H9 (cell line): ENCODE data around the gene MRPL28. TPM values are rescaled to one million over a fixed set of nuclear protein-coding genes. Genes with fewer than 3 reads are reported as not detected.

Experiments
- DNase-seq: peaks from one replicate; pipeline ENCODE4 v3.0.0-alpha.2; 2017
- H2AFZ ChIP-seq: one replicate; pipeline ENCODE4 v1.6.1; 2013; ENCODE audit warnings: mild to moderate bottlenecking, low read length, control low read depth, moderate library complexity
- H2AK5ac ChIP-seq: 2 replicates; pipeline ENCODE4 v1.6.1; 2013; ENCODE audit warnings: low read length, control low read depth, mixed read lengths; ENCODE audit not compliant: insufficient read length
- H2BK120ac ChIP-seq: one replicate; pipeline ENCODE4 v1.6.1; 2013; ENCODE audit warnings: low read depth, mild to moderate bottlenecking, low read length, control low read depth, inconsistent platforms; ENCODE audit not compliant: poor library complexity, severe bottlenecking
- H2BK12ac ChIP-seq: 2 replicates; pipeline ENCODE4 v1.6.1; 2013; ENCODE audit warnings: low read length, control low read depth, mixed read lengths, low read depth; ENCODE audit not compliant: insufficient read length
- H2BK15ac ChIP-seq: 2 replicates; pipeline ENCODE4 v1.6.1; 2013; ENCODE audit warnings: low read depth, low read length, control low read depth
- H2BK20ac ChIP-seq: one replicate; pipeline ENCODE4 v1.6.1; 2013; ENCODE audit warnings: low read depth, mild to moderate bottlenecking, low read length, control low read depth, inconsistent platforms; ENCODE audit not compliant: poor library complexity, severe bottlenecking
- H2BK5ac ChIP-seq: 2 replicates; pipeline ENCODE4 v1.6.1; 2013; ENCODE audit warnings: low read length, control low read depth, mixed read lengths; ENCODE audit not compliant: insufficient read length
- H3K14ac ChIP-seq: 2 replicates; pipeline ENCODE4 v1.6.1; 2013; ENCODE audit warnings: low read length, control low read depth; ENCODE audit not compliant: insufficient read depth
- H3K18ac ChIP-seq: 2 replicates; pipeline ENCODE4 v1.6.1; 2013; ENCODE audit warnings: low read depth, mild to moderate bottlenecking, mixed read lengths, low read length, control low read depth; ENCODE audit not compliant: insufficient read length
- H3K23ac ChIP-seq: 2 replicates; pipeline ENCODE4 v1.6.1; 2013; ENCODE audit warnings: low read length, control low read depth, mixed read lengths, low read depth; ENCODE audit not compliant: insufficient read length
- H3K23me2 ChIP-seq: 2 replicates; pipeline ENCODE4 v1.6.1; 2013; ENCODE audit warnings: low read depth, mild to moderate bottlenecking, mixed read lengths, low read length, control low read depth; ENCODE audit not compliant: insufficient read length, poor library complexity, severe bottlenecking
- H3K27ac ChIP-seq: 2 replicates; pipeline ENCODE4 v1.5.1; 2013; ENCODE audit warnings: low read length, control low read depth, mixed read lengths, low read depth; ENCODE audit not compliant: insufficient read length
- H3K27me3 ChIP-seq: 2 replicates; pipeline ENCODE4 v1.6.1; 2013; ENCODE audit warnings: low read length, control low read depth, inconsistent platforms; ENCODE audit not compliant: insufficient read depth
- H3K4ac ChIP-seq: 2 replicates; pipeline ENCODE4 v1.6.1; 2013; ENCODE audit warnings: low read depth, mild to moderate bottlenecking, control low read depth, inconsistent platforms, low read length, moderate library complexity
- H3K4me1 ChIP-seq: 2 replicates; pipeline ENCODE4 v1.6.1; 2013; ENCODE audit warnings: low read length, control low read depth, inconsistent platforms; ENCODE audit not compliant: insufficient read depth
- H3K4me2 ChIP-seq: 2 replicates; pipeline ENCODE4 v1.6.1; 2013; ENCODE audit warnings: low read length, control low read depth, mixed read lengths; ENCODE audit not compliant: insufficient read length, insufficient read depth
- H3K56ac ChIP-seq: 2 replicates; pipeline ENCODE4 v1.6.1; 2013; ENCODE audit warnings: low read depth, mild to moderate bottlenecking, mixed read lengths, low read length, control low read depth; ENCODE audit not compliant: insufficient read length
- H3K79me1 ChIP-seq: 2 replicates; pipeline ENCODE4 v1.6.1; 2013; ENCODE audit warnings: low read depth, mild to moderate bottlenecking, moderate library complexity, low read length, control low read depth, inconsistent platforms; ENCODE audit not compliant: insufficient read depth, poor library complexity, severe bottlenecking
- H3K79me2 ChIP-seq: 2 replicates; pipeline ENCODE4 v1.6.1; 2013; ENCODE audit warnings: low read length, control low read depth, inconsistent platforms; ENCODE audit not compliant: insufficient read depth
- H3K9ac ChIP-seq: 2 replicates; pipeline ENCODE4 v1.6.1; 2013; ENCODE audit warnings: low read length, control low read depth, mixed read lengths; ENCODE audit not compliant: insufficient read length; ENCODE audit errors: extremely low read depth
- H3K9me3 ChIP-seq: one replicate; pipeline ENCODE4 v1.6.1; 2013; ENCODE audit warnings: low read depth, low read length, inconsistent platforms; ENCODE audit not compliant: control insufficient read depth
- H3T11ph ChIP-seq: one replicate; pipeline ENCODE4 v1.6.1; 2013; ENCODE audit warnings: mild to moderate bottlenecking, low read length, control low read depth, inconsistent platforms
- H4K20me1 ChIP-seq: one replicate; pipeline ENCODE4 v1.6.1; 2013; ENCODE audit not compliant: control insufficient read depth, insufficient read length, insufficient read depth
- H4K5ac ChIP-seq: 2 replicates; pipeline ENCODE4 v1.6.1; 2013; ENCODE audit warnings: low read depth, mild to moderate bottlenecking, mixed read lengths, low read length, control low read depth; ENCODE audit not compliant: insufficient read length
- H4K8ac ChIP-seq: replicated peaks from 2 replicates; pipeline ENCODE4 v1.6.1; 2013; ENCODE audit warnings: low read length, control low read depth, mixed read lengths, low read depth; ENCODE audit not compliant: insufficient read length
- H4K91ac ChIP-seq: 2 replicates; pipeline ENCODE4 v1.6.1; 2013; ENCODE audit warnings: low read depth, mild to moderate bottlenecking, moderate library complexity, mixed read lengths, low read length, control low read depth; ENCODE audit not compliant: insufficient read length
- H3K27ac Mint-ChIP-seq, 3 experiments: 2 replicates in 2 of 3; 3 replicates in 1 of 3; pipeline ENCODE4 v1.8.0; 2020 to 2021; ENCODE audit warnings: mixed read lengths in 3 of 3, mild to moderate bottlenecking in 1 of 3, moderate library complexity in 1 of 3
- H3K27me3 Mint-ChIP-seq: 2 replicates; pipeline ENCODE4 v1.8.0; 2021; ENCODE audit warnings: low read depth, mild to moderate bottlenecking, moderate library complexity, mixed read lengths
- H3K36me3 Mint-ChIP-seq, 3 experiments: 2 replicates in 2 of 3; 3 replicates in 1 of 3; pipeline ENCODE4 v1.8.0; 2020 to 2021; ENCODE audit warnings: low read depth in 3 of 3, mixed read lengths in 3 of 3; ENCODE audit not compliant: insufficient read depth in 1 of 3
- H3K4me1 Mint-ChIP-seq, 2 experiments: 2 replicates each; pipeline ENCODE4 v1.8.0; 2020; ENCODE audit warnings: mixed read lengths in 2 of 2
- H3K4me3 Mint-ChIP-seq, 2 experiments: 2 replicates in 1 of 2; 3 replicates in 1 of 2; pipeline ENCODE4 v1.8.0; 2020 to 2021; ENCODE audit warnings: mild to moderate bottlenecking in 2 of 2, mixed read lengths in 2 of 2, moderate library complexity in 1 of 2
- H3K9me3 Mint-ChIP-seq, 2 experiments: 2 replicates in 1 of 2; 3 replicates in 1 of 2; pipeline ENCODE4 v1.8.0; 2020; ENCODE audit warnings: mild to moderate bottlenecking in 2 of 2, mixed read lengths in 2 of 2, moderate library complexity in 1 of 2
- CTCF ChIP-seq: fragments of 200-600 bp; sonication (generic); conservative IDR thresholded peaks from 3 replicates; pipeline ENCODE4 v1.8.0; 2021; ENCODE audit warnings: antibody characterized with exemption, mild to moderate bottlenecking
- WGBS: extraction: QIAGEN DNeasy Blood & Tissue Kit; methylation state at CpG from one replicate; pipeline ENCODE4 v1.1.7; 2013; ENCODE audit warnings: missing lambda C conversion rate, low lambda C conversion rate, mixed read lengths; ENCODE audit not compliant: insufficient read length; ENCODE audit errors: extremely low coverage; 5-methylcytosine and 5-hydroxymethylcytosine counted together
- total RNA-seq: library from RNA; stranded (reverse); gene quantifications from 2 replicates; pipeline ENCODE4 v1.2.1, GENCODE V29; 2021

The MRPL28 gene
- total RNA-seq, 1 experiment from 2014 or later: 154 TPM

- no peaks in the 10 kb centered on the region for H3K27me3 Mint-ChIP-seq
- H3K4me2 ChIP-seq: no peak overlapping the region
- no peaks in the 10 kb centered on the region for H3K9me3 ChIP-seq
- H2BK20ac ChIP-seq: no peak overlapping the region
- no peak overlapping the region for H3K27ac ChIP-seq
- no peak overlapping the region for H4K91ac ChIP-seq
- H4K8ac ChIP-seq: no peak overlapping the region
- H2BK15ac ChIP-seq: no peak overlapping the region
- H3K4me3 Mint-ChIP-seq: no peak overlapping the region
- H3K18ac ChIP-seq: no peak overlapping the region
- no peaks in the 10 kb centered on the region; the same call in 1 of the 2 replicates for H3K79me2 ChIP-seq
- no peak overlapping the region for H3K23ac ChIP-seq
- no peak overlapping the region for H3K27ac Mint-ChIP-seq
- H2BK120ac ChIP-seq: no peak overlapping the region
- no peak overlapping the region for H2BK12ac ChIP-seq
- H3K36me3 Mint-ChIP-seq: peaks cover 5 to 44% (median 17%) of the 10 kb centered on the region in 3 experiments
- no peak overlapping the region for H3T11ph ChIP-seq
- H4K5ac ChIP-seq: no peak overlapping the region
- H3K4ac ChIP-seq: no peak overlapping the region
- no peak overlapping the region for H2AFZ ChIP-seq
- DNase-seq: no peak
- no peak overlapping the region for H2BK5ac ChIP-seq
- no peak for TF ChIP-seq CTCF
- no peaks in the 10 kb centered on the region for H4K20me1 ChIP-seq
- no peak overlapping the region for H3K14ac ChIP-seq
- H3K9ac ChIP-seq: no peak overlapping the region
- peaks cover 7 to 21% of the 10 kb centered on the region in 2 experiments for H3K4me1 Mint-ChIP-seq
- H3K23me2 ChIP-seq: peaks cover 6% of the 10 kb centered on the region
- no peaks in the 10 kb centered on the region for H3K9me3 Mint-ChIP-seq
- no peaks in the 10 kb centered on the region for H3K27me3 ChIP-seq
- no CpG with 5 or more reads among the region's 26 CpGs for WGBS
- no peak overlapping the region for H3K56ac ChIP-seq
- no peaks in the 10 kb centered on the region for H3K79me1 ChIP-seq
- H3K4me1 ChIP-seq: no peaks in the 10 kb centered on the region
- no peak overlapping the region for H2AK5ac ChIP-seq
Measured at GRCh38 chr16:376817-377418, 6.6 kb upstream of the MRPL28 start.
